PFSK-1 (cell line): Measurements from ENCODE around the gene MGAT4A.

Experiments
- POLR2AphosphoS5 ChIP-seq: IDR thresholded peaks from 2 replicates; pipeline ENCODE4 v1.6.1; 2012; ENCODE audit warnings: low read depth, mild to moderate bottlenecking, control low read depth, low read length, moderate library complexity
- REST ChIP-seq, 2 experiments: IDR thresholded peaks; 2 replicates each; pipeline versions ENCODE4 v1.6.1 to v1.8.0; 2011 to 2012; ENCODE audit warnings: low read depth in 2 of 2, low read length in 2 of 2, control low read depth in 1 of 2, inconsistent platforms in 1 of 2, mild to moderate bottlenecking in 1 of 2, moderate library complexity in 1 of 2; ENCODE audit not compliant: insufficient read depth in 1 of 2
- SIN3A ChIP-seq: IDR thresholded peaks from 2 replicates; pipeline ENCODE4 v1.6.1; 2012; ENCODE audit warnings: mild to moderate bottlenecking, low read length, moderate library complexity, borderline replicate concordance; ENCODE audit not compliant: insufficient read depth
- TAF1 ChIP-seq: IDR thresholded peaks from 2 replicates; pipeline ENCODE4 v1.6.1; 2012; ENCODE audit warnings: low read length, control low read depth, borderline replicate concordance; ENCODE audit not compliant: insufficient read depth

DNA sequence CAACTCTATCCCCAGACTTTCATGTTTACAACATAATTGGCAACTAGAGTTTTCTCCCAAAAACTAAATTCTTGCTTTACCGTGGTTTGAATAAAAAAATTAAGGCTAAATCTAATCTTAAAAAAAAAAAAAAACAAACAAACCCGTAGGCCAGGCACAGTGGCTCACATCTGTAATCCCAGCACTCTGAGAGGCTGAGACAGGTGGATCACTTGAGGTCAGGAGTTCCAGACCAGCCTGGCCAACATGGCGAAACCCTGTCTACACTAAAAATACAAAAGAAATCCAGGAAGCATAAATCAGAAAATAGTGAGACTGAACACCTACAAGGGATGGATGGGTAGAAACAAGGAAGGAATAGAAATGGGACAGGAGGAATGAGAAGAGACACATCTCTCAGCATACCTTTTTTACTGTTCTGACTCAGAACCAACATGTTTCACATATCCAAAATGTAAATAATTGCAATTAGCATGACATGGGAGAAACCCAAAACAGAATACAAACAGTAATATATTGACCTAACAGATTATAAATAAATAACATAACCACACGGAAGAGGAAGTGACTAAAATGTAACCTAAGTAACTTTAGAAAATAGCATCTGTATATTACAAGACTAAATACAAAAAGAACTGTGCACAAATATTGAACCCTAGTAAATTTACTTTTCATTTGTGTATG, 17.5 kb downstream of the MGAT4A start:
- TF ChIP-seq POLR2AphosphoS5, result no peak
- TF ChIP-seq TAF1, result no peak
- TF ChIP-seq REST (IDR thresholded peaks at IDR 0.05; ENCODE audit: insufficient read depth in 1 of 2, low read depth in 2 of 2, low read length in 2 of 2), result no peak
- no peak for TF ChIP-seq SIN3A
